Tibial artery (tissue), 4 donors: ENCODE measurements around the gene ATP5F1D.
"Not testable (repeated sequence)": the region's sequence is repeated elsewhere in the genome, so short reads cannot be mapped to it uniquely, and the experiment has no call there.

Experiments used
- DNase-seq, 2 donors: peaks; one replicate each; pipeline ENCODE4 v3.0.0-alpha.2; 2019
- H3K27ac ChIP-seq, 2 donors: fragments of 200-600 bp; sonication (generic) in 1 of 2; 1 replicate in 1 of 2; 2 replicates in 1 of 2; pipeline ENCODE4 v1.5.1; 2018 to 2019; ENCODE audit warnings: mild to moderate bottlenecking in 1 of 2
- H3K27me3 ChIP-seq, 2 donors: fragments of 200-600 bp; sonication (generic) in 1 of 2; one replicate each; pipeline versions ENCODE4 v1.5.1 to v1.6.0; 2016 to 2019
- H3K36me3 ChIP-seq, 3 donors: fragments of 200-600 bp; sonication (generic) in 2 of 3; one replicate each; pipeline ENCODE4 v1.5.1; 2016 to 2019; ENCODE audit warnings: mild to moderate bottlenecking in 2 of 3
- H3K4me1 ChIP-seq, 4 donors: fragments of 200-600 bp; sonication (generic) in 2 of 4; 1 replicate in 3 of 4; 2 replicates in 1 of 4; pipeline ENCODE4 v1.5.1; 2016 to 2019
- H3K4me3 ChIP-seq, 2 donors: fragments of 200-600 bp; sonication (generic) in 1 of 2; 1 replicate in 1 of 2; 2 replicates in 1 of 2; pipeline ENCODE4 v1.5.1; 2018 to 2019; ENCODE audit warnings: mild to moderate bottlenecking in 2 of 2
- H3K9me3 ChIP-seq, 3 donors: fragments of 200-600 bp; sonication (generic) in 1 of 3; one replicate each; pipeline ENCODE4 v1.5.1; 2016 to 2019
- intact Hi-C: fragments of 100-400 bp; cut with DNase I; formaldehyde crosslinking; loops from one replicate; pipeline ENCODE4 v1.15.0; 2023; ENCODE audit warnings: low total_unique reads
- TF ChIP-seq, protein P1 (sequence below), 2 experiments: fragments of 200-600 bp in 1 of 2; fragments of 450-650 bp in 1 of 2; IDR thresholded peaks; one replicate each; pipeline ENCODE4 v1.5.1; 2017 to 2019; ENCODE audit warnings: antibody characterized with exemption in 2 of 2, mild to moderate bottlenecking in 1 of 2, moderate library complexity in 1 of 2

ATP5F1D gene

DNA sequence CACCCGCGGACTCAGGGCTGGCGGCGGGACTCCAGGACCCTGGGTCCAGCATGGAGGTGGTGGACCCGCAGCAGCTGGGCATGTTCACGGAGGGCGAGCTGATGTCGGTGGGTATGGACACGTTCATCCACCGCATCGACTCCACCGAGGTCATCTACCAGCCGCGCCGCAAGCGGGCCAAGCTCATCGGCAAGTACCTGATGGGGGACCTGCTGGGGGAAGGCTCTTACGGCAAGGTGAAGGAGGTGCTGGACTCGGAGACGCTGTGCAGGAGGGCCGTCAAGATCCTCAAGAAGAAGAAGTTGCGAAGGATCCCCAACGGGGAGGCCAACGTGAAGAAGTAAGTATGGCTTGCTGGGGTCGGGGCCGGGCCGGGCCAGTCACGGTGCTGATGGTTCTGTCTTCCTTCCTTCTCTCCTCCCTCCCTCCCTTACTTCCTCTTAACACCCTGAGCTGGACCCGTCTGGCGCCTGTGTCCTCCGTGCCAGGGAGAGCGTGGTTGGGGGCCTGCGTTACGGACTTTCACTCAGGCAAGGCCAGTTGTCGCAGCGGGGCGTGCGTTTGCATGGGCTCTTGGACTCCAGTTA, 34.6 kb upstream of the ATP5F1D start:
- H3K4me1 ChIP-seq: peaks cover 0 to 51% (median 35%) of the 10 kb centered on the region in 4 donors
- TF ChIP-seq, protein P1, sequence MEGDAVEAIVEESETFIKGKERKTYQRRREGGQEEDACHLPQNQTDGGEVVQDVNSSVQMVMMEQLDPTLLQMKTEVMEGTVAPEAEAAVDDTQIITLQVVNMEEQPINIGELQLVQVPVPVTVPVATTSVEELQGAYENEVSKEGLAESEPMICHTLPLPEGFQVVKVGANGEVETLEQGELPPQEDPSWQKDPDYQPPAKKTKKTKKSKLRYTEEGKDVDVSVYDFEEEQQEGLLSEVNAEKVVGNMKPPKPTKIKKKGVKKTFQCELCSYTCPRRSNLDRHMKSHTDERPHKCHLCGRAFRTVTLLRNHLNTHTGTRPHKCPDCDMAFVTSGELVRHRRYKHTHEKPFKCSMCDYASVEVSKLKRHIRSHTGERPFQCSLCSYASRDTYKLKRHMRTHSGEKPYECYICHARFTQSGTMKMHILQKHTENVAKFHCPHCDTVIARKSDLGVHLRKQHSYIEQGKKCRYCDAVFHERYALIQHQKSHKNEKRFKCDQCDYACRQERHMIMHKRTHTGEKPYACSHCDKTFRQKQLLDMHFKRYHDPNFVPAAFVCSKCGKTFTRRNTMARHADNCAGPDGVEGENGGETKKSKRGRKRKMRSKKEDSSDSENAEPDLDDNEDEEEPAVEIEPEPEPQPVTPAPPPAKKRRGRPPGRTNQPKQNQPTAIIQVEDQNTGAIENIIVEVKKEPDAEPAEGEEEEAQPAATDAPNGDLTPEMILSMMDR (IDR thresholded peaks at IDR 0.05): no peak
- DNase-seq: no peak
- intact Hi-C loops: no loop called here
- H3K36me3 ChIP-seq: peaks cover 0 to 7% (median 0%) of the 10 kb centered on the region in 3 donors
- no peaks in the 10 kb centered on the region for H3K27me3 ChIP-seq
- H3K27ac ChIP-seq: peak overlapping the region; percentile 88
- peak overlapping the region; percentile 67 to 76 for H3K4me3 ChIP-seq
- H3K9me3 ChIP-seq: no peaks in the 10 kb centered on the region

DNA sequence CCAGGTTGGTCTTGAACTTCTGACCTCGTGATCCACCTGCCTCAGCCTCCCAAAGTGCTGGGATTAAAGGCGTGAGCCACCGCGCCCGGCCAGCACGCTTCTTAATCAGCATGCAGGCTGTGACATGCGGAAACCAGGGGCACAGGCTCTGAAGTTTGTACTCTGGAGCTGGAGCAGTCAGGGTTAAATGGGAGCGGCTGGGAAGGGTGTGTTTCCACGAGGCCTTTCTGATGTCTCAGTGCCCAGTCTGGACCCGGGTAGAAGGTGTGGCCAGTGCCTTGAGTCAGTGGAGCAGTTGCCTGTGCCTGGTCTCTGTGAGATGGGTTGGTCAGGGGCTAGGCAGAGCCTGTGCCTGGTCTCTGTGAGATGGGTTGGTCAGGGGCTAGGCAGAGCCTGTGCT, 32.7 kb upstream of the ATP5F1D start:
- H3K27ac ChIP-seq: peak overlapping the region; percentile 16 to 32
- DNase-seq, intact Hi-C loops, H3K9me3 ChIP-seq, H3K4me3 ChIP-seq, H3K27me3 ChIP-seq, H3K36me3 ChIP-seq: not testable (repeated sequence)
- peaks cover 0 to 60% (median 48%) of the 10 kb centered on the region in 4 donors for H3K4me1 ChIP-seq

DNA sequence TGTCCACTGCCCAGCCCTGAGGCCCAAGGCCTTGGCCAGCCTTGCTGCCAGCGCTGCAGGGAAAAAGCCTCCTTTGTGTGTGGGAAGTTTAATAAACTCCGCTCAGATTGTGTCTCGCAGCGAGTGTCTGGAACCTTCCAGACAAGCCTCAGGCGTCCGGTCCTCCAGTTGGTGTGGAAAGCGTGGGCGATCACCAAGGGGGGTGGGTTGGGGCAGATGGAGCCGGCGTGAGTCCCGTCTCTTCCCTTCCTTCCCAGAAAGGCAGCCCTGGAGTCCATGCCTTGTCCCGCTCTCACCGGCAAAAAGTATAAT, 31.4 kb upstream of the ATP5F1D start:
- Histone ChIP-seq H3K27ac (peak overlapping the region in 1 of 2 donors; percentile 32), H3K4me1 (peaks cover 0 to 69% (median 57%) of the 10 kb centered on the region in 4 donors), H3K27me3 (no peaks in the 10 kb centered on the region), H3K36me3 (peaks cover 0 to 7% (median 0%) of the 10 kb centered on the region in 3 donors), H3K9me3 (no peaks in the 10 kb centered on the region), H3K4me3 (no peak overlapping the region)
- intact Hi-C loops: no loop called here
- DNase-seq: no peak
- TF ChIP-seq, protein P1 (IDR thresholded peaks at IDR 0.05): no peak

DNA sequence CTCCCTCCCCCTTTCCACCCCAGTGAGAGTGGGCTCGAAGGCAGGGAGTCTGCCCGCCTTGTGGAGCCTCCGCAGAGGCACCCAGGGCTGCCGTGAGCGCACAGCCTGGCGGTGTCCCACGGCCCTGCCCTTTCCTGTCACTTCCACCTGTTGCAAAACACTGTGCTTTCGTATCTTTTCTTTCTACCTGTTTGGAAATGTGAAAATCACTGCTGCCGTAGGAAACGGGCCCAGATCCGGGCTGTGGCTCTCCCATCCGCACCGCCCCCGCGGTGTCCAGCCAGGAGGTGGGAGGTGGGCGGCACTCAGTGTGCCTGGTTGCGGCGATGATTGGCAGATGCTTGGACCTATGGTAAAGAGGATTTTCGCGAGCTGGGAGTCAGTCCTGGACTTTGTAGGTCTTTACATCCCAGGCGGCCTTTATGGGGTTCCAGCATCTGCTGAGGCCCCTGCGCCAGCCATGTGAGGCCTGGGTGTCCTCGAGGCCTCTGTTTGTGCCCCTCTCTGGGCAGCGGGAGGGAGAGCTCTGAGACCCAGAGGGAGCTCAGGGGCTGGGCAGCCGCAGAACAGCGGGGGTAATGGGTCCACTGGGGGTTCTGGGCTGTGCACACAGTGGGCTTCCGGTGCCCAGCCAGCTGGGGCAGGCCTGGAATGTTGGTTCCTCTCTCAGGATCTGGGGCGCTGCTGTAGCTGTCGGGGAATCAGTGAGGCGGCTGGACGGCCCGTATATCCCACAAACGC, 29.9 kb upstream of the ATP5F1D start:
- no peak for DNase-seq
- peaks cover 4 to 83% (median 71%) of the 10 kb centered on the region in 4 donors for H3K4me1 ChIP-seq
- H3K27ac ChIP-seq: peak overlapping the region; percentile 45 to 94
- H3K4me3 ChIP-seq: no peak overlapping the region
- intact Hi-C loops: no loop called here
- H3K27me3 ChIP-seq: no peaks in the 10 kb centered on the region
- TF ChIP-seq, protein P1 (IDR thresholded peaks at IDR 0.05): no peak
- no peaks in the 10 kb centered on the region for H3K9me3 ChIP-seq
- H3K36me3 ChIP-seq: peaks cover 0 to 7% (median 0%) of the 10 kb centered on the region in 3 donors

DNA sequence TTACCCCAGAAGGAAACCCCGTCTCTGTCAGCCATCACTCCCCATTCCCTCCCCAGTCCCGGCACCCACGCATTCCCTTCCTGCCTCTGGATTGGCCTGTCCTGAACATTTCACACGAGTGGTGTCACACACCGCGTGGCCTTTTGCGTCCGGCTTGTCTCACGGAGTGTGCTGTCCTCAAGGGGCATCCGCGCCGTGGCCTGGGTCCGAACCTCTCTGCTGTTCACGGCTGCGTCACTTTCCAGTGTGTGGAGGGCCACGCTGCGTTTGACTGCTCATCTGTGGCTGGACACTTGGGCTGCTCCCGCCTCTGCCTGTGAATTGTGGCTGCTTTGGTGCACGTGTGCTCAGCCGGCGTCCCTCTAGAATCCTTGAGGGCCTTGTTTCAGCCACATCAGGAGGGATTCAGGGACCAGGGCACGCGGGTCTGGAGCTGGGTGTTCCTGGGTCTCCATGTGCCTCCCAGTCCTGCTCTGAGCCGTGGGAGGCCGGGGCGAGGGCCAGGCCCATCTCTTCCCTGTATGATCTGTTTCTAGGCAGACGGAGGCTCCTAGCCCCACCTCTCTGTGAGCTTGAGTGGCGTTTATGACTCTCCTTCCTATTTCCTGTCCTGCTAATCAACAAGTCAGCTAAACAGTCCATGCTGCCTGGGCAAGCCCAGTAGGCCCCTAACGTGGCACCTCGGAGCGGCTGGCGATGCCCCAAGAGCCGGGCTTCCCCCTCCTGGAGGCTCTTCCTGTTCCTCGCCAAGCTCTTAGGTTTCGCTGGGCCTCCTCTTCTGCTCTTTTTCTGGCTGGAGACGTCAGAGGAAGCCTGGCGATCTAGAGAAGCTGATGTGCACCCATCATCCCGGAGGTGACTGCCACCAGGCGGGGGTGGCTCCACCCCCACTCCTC, 27.9 kb upstream of the ATP5F1D start:
- Histone ChIP-seq H3K27me3 (no peaks in the 10 kb centered on the region), H3K9me3 (no peaks in the 10 kb centered on the region), H3K27ac (peak overlapping the region; percentile 91 to 94), H3K4me1 (peaks cover 7 to 91% (median 83%) of the 10 kb centered on the region in 4 donors), H3K36me3 (peaks cover 0 to 7% (median 0%) of the 10 kb centered on the region in 3 donors), H3K4me3 (peak overlapping the region; percentile 20 to 25)
- peak; percentile 72 to 91 for DNase-seq
- intact Hi-C loops: no loop called here
- TF ChIP-seq, protein P1 (IDR thresholded peaks at IDR 0.05): no peak
